Naive thymus-derived CD8-positive, alpha-beta T cell (primary cell): Measurements from ENCODE around the gene DCDC1. TPM values are rescaled to one million over a fixed set of nuclear protein-coding genes. Genes with fewer than 3 reads are reported as not detected.

ENCODE experiments used
- ATAC-seq, 2 donors: fragments of 150-1000 bp; cut with Tn5 transposase in 1 of 2; sonication (Bioruptor Pico), chemical (Tn5 transposase) in 1 of 2; 1 replicate in 1 of 2; 2 replicates in 1 of 2; pipeline ENCODE4 v1.10.0; 2021; ENCODE audit warnings: mild to moderate bottlenecking in 2 of 2, moderate library complexity in 2 of 2
- POLR2A ChIA-PET: fragments of 350-600 bp; sonication (Branson Sonifier 250); formaldehyde crosslinking; loops from one replicate; lab custom pipeline; 2021; ENCODE audit warnings: antibody characterized with exemption; lab: Charles Lee
- DNase-seq, 10 donors: peaks; one replicate each; pipeline versions ENCODE4 v3.0.0 to v3.0.0-alpha.2; 2020 to 2022
- H3K27ac Mint-ChIP-seq, 10 donors: one replicate each; pipeline ENCODE4 v1.8.0; 2020 to 2022; ENCODE audit warnings: mild to moderate bottlenecking in 10 of 10, mixed read lengths in 10 of 10, moderate library complexity in 4 of 10, inconsistent platforms in 1 of 10
- H3K27me3 Mint-ChIP-seq, 5 donors: one replicate each; pipeline ENCODE4 v1.8.0; 2021 to 2022; ENCODE audit warnings: mixed read lengths in 5 of 5
- H3K36me3 Mint-ChIP-seq, 3 donors: one replicate each; pipeline ENCODE4 v1.8.0; 2020 to 2022; ENCODE audit warnings: mixed read lengths in 3 of 3, mild to moderate bottlenecking in 2 of 3, inconsistent platforms in 1 of 3
- H3K4me1 Mint-ChIP-seq, 4 donors: one replicate each; pipeline ENCODE4 v1.8.0; 2021 to 2022; ENCODE audit warnings: mixed read lengths in 4 of 4
- H3K4me3 Mint-ChIP-seq, 10 donors: one replicate each; pipeline ENCODE4 v1.8.0; 2020 to 2022; ENCODE audit warnings: mild to moderate bottlenecking in 10 of 10, mixed read lengths in 10 of 10, moderate library complexity in 6 of 10, inconsistent platforms in 1 of 10
- H3K9me3 Mint-ChIP-seq, 9 donors: one replicate each; pipeline ENCODE4 v1.8.0; 2020 to 2022; ENCODE audit warnings: mixed read lengths in 9 of 9, mild to moderate bottlenecking in 3 of 9, inconsistent platforms in 1 of 9, moderate library complexity in 1 of 9
- polyA plus RNA-seq, 3 donors: library from polyadenylated mRNA; unstranded; fragments of 300-500 nt; fragmentation: Illumina TruSeq; gene quantifications; one replicate each; pipeline ENCODE4 v1.2.3, GENCODE V29; 2021
- total RNA-seq, 8 experiments: library from RNA in 2 of 8; stranded (reverse) in 2 of 8; gene quantifications; one replicate each; pipeline ENCODE4 v1.2.3 and lab custom pipeline; 2021 to 2026

The DCDC1 gene
- total and polyA plus RNA-seq, 5 experiments from 2014 or later, result 0.29 to 1.8 (median 0.46) TPM; not detected in 1

DNA sequence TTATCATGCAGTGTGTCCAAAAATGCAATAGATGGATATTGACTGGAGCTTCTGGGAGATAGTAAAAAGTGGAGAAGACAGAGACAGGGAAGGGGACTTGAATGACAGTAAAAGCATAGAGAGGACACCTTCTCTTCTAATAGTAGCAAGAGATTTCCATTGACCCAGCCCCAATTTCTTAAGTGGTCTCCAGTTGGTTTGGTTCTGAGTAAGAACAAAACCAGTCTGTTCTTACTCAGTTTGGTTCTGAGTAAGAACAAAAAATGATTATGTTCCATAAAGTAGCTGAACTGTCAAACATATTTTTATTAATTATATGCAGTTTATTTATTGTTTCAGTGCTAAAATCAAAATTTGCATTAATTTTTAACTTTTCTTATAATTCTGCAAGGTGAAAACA is 466.6 kb downstream of the DCDC1 start:
- H3K9me3 Mint-ChIP-seq, result no peaks in the 10 kb centered on the region
- DNase-seq (no peak), ATAC-seq (no peak)
- H3K36me3 Mint-ChIP-seq, result no peaks in the 10 kb centered on the region
- H3K27me3 Mint-ChIP-seq, result peaks cover 0 to 3% (median 1%) of the 10 kb centered on the region in 5 donors
- no peak overlapping the region for H3K4me3 Mint-ChIP-seq
- POLR2A ChIA-PET, result no interaction called here
- H3K4me1 Mint-ChIP-seq, result no peaks in the 10 kb centered on the region
- no peak overlapping the region for H3K27ac Mint-ChIP-seq

- DNase-seq (no peak), ATAC-seq (no peak)
- Mint-ChIP-seq H3K36me3 (no peaks in the 10 kb centered on the region), H3K4me3 (no peak overlapping the region), H3K27me3 (peaks cover 0 to 3% (median 0%) of the 10 kb centered on the region in 5 donors), H3K9me3 (no peaks in the 10 kb centered on the region), H3K4me1 (no peaks in the 10 kb centered on the region), H3K27ac (no peak overlapping the region)
- POLR2A ChIA-PET, result no interaction called here
Measured at GRCh38 chr11:30895046-30895445, 474.5 kb downstream of the DCDC1 start.

GRCh38 chr11:30893318-30893717 is 476.2 kb downstream of the DCDC1 start:
- Mint-ChIP-seq H3K27me3 (peaks cover 0 to 2% (median 0%) of the 10 kb centered on the region in 5 donors), H3K36me3 (no peaks in the 10 kb centered on the region), H3K9me3 (no peaks in the 10 kb centered on the region), H3K27ac (no peak overlapping the region), H3K4me3 (no peak overlapping the region), H3K4me1 (no peaks in the 10 kb centered on the region)
- POLR2A ChIA-PET, result no interaction called here
- no peak for ATAC-seq
- DNase-seq, result no peak

DNA sequence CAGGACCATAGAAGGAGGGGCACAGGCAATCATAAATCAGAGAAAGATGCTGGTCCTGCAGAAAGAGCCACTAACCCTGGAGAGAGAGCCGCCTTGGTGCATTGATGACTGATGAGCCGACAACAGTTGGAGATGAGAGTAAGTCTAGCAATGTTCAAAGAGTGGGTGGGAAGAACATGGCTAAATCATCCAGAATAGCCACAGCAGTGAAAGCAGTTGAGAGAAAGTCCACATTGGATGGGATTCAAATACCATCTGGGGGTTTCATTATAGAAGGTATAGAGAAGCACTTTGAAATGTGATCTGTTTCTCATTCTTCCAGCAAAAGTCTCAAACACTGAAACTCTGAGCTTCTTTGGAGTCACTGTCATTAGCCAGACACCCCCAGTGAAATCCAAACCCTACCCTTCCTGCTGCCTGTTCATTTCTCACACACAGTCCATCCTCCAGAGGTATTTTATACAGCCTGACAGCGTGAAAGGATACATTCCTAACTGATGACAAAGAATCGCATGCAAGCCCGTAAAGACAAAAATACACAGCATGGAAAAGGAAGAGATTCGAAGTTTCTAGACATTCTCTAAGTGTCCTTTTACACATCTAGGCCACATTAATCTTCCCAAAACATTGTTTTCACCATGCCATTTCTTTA is 480.3 kb downstream of the DCDC1 start:
- ATAC-seq, result no peak
- no peaks in the 10 kb centered on the region for H3K36me3 Mint-ChIP-seq
- no peak overlapping the region for H3K27ac Mint-ChIP-seq
- no peaks in the 10 kb centered on the region for H3K4me1 Mint-ChIP-seq
- no peak for DNase-seq
- H3K9me3 Mint-ChIP-seq, result peaks cover 0 to 2% (median 0%) of the 10 kb centered on the region in 9 donors
- POLR2A ChIA-PET, result no interaction called here
- no peak overlapping the region for H3K4me3 Mint-ChIP-seq
- H3K27me3 Mint-ChIP-seq, result peaks cover 0 to 2% (median 0%) of the 10 kb centered on the region in 5 donors

GRCh38 chr11:30879322-30880005 is 490.1 kb downstream of the DCDC1 start:
- POLR2A ChIA-PET, result no interaction called here
- H3K4me1 Mint-ChIP-seq, result no peaks in the 10 kb centered on the region
- H3K27ac Mint-ChIP-seq, result no peak overlapping the region
- ATAC-seq (no peak), DNase-seq (no peak)
- H3K9me3 Mint-ChIP-seq, result no peaks in the 10 kb centered on the region
- H3K36me3 Mint-ChIP-seq, result no peaks in the 10 kb centered on the region
- peaks cover 0 to 5% (median 0%) of the 10 kb centered on the region in 5 donors for H3K27me3 Mint-ChIP-seq
- H3K4me3 Mint-ChIP-seq, result no peak overlapping the region

- ATAC-seq (no peak), DNase-seq (no peak)
- H3K27me3 Mint-ChIP-seq, result peaks cover 0 to 5% (median 0%) of the 10 kb centered on the region in 5 donors
- no peak overlapping the region for H3K4me3 Mint-ChIP-seq
- H3K27ac Mint-ChIP-seq, result no peak overlapping the region
- H3K9me3 Mint-ChIP-seq, result no peaks in the 10 kb centered on the region
- POLR2A ChIA-PET, result no interaction called here
- no peaks in the 10 kb centered on the region for H3K36me3 Mint-ChIP-seq
- H3K4me1 Mint-ChIP-seq, result no peaks in the 10 kb centered on the region
Measured at GRCh38 chr11:30878400-30878799, 491.1 kb downstream of the DCDC1 start.

- no peaks in the 10 kb centered on the region for H3K4me1 Mint-ChIP-seq
- ATAC-seq (no peak), DNase-seq (no peak)
- POLR2A ChIA-PET, result no interaction called here
- no peak overlapping the region for H3K27ac Mint-ChIP-seq
- no peaks in the 10 kb centered on the region for H3K9me3 Mint-ChIP-seq
- H3K4me3 Mint-ChIP-seq, result no peak overlapping the region
- no peaks in the 10 kb centered on the region for H3K36me3 Mint-ChIP-seq
- peaks cover 0 to 5% (median 0%) of the 10 kb centered on the region in 5 donors for H3K27me3 Mint-ChIP-seq
Measured at GRCh38 chr11:30876663-30877396, 492.7 kb downstream of the DCDC1 start.

DNA sequence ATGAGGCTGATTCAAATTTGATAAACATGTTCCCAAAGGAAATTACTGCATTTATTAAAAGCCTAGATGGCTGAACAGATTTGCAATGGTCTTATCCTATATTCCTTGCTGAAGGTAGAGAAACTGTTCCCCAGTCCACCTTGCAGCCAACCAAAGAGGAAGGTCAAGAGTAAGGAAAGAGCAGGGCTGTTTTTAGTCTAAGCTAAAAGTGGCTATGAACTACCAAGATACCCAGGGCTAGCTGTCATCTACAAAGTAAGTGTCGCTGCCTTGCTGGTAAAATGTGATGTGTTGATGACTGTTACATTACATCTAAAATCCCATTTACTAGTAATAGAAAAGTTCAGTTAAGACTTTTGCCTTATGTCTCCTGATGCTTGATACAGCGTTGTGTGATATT is 493.3 kb downstream of the DCDC1 start:
- H3K36me3 Mint-ChIP-seq, result no peaks in the 10 kb centered on the region
- DNase-seq (no peak), ATAC-seq (no peak)
- POLR2A ChIA-PET, result no interaction called here
- no peaks in the 10 kb centered on the region for H3K9me3 Mint-ChIP-seq
- no peak overlapping the region for H3K27ac Mint-ChIP-seq
- no peak overlapping the region for H3K4me3 Mint-ChIP-seq
- peaks cover 0 to 5% (median 0%) of the 10 kb centered on the region in 5 donors for H3K27me3 Mint-ChIP-seq
- H3K4me1 Mint-ChIP-seq, result no peaks in the 10 kb centered on the region

- Mint-ChIP-seq H3K27me3 (peaks cover 0 to 5% (median 0%) of the 10 kb centered on the region in 5 donors), H3K4me1 (no peaks in the 10 kb centered on the region), H3K9me3 (no peaks in the 10 kb centered on the region), H3K27ac (no peak overlapping the region), H3K4me3 (no peak overlapping the region), H3K36me3 (no peaks in the 10 kb centered on the region)
- POLR2A ChIA-PET, result no interaction called here
- DNase-seq, result no peak
- no peak for ATAC-seq
Measured at GRCh38 chr11:30875806-30876205, 493.7 kb downstream of the DCDC1 start.

DNA sequence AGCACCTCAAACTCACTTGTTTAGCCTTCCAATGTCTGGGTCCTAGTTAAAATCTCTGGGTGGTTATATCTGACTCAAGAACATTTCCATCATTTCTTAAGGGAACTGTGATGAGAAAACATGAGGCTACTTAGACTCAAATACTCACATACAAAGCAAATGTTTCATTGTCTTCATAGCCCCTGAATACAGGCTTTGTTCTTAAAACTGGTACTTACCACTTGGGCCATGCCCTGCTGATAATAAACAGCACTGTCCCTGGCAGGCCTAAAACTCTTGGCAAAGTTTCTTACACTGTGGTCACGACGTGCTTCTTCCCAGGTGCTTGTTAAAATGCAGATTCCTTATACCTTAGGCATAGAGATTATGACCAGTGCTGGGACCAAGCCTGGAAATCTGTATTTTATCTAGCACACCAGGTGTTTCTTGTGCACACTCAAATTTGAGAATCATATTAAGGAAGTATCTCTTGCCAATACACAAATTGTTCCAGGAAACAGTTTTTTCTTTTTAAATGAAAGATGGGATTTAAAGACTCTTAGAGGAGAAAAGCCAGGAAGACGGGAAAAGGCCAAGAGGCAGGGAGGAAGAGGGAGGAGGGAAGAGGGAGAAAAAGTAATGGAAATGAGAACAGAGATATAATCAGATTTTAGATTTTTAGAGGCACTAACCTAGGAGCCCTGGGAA is 495.5 kb downstream of the DCDC1 start:
- Mint-ChIP-seq H3K4me1 (no peaks in the 10 kb centered on the region), H3K27ac (no peak overlapping the region), H3K4me3 (no peak overlapping the region), H3K9me3 (peaks cover 0 to 2% (median 0%) of the 10 kb centered on the region in 9 donors), H3K36me3 (no peaks in the 10 kb centered on the region), H3K27me3 (peaks cover 0 to 5% (median 2%) of the 10 kb centered on the region in 5 donors)
- DNase-seq, result no peak
- POLR2A ChIA-PET, result no interaction called here
- ATAC-seq, result no peak

GRCh38 chr11:30868626-30869081 is 500.9 kb downstream of the DCDC1 start:
- H3K4me1 Mint-ChIP-seq, result no peaks in the 10 kb centered on the region
- ATAC-seq (no peak), DNase-seq (no peak)
- POLR2A ChIA-PET, result no interaction called here
- no peak overlapping the region for H3K27ac Mint-ChIP-seq
- H3K36me3 Mint-ChIP-seq, result no peaks in the 10 kb centered on the region
- H3K27me3 Mint-ChIP-seq, result peaks cover 0 to 5% (median 2%) of the 10 kb centered on the region in 5 donors
- H3K4me3 Mint-ChIP-seq, result no peak overlapping the region
- peaks cover 0 to 4% (median 0%) of the 10 kb centered on the region in 9 donors for H3K9me3 Mint-ChIP-seq

GRCh38 chr11:30863209-30863608 is 506.3 kb downstream of the DCDC1 start:
- Mint-ChIP-seq H3K4me3 (no peak overlapping the region), H3K4me1 (no peaks in the 10 kb centered on the region), H3K9me3 (peaks cover 0 to 4% (median 0%) of the 10 kb centered on the region in 9 donors), H3K27ac (no peak overlapping the region), H3K27me3 (peaks cover 0 to 3% (median 0%) of the 10 kb centered on the region in 5 donors), H3K36me3 (no peaks in the 10 kb centered on the region)
- POLR2A ChIA-PET, result no interaction called here
- no peak for ATAC-seq
- DNase-seq, result no peak
